Measurements from ENCODE around the gene EDEM3. TPM values are rescaled to one million over a fixed set of nuclear protein-coding genes. Genes with fewer than 3 reads are reported as not detected.

Gene EDEM3
- total and polyA plus RNA-seq, 2 donors (not counting 1 experiment from before 2014, with no cell fraction given): 4.3 to 20.9 TPM

- Mint-ChIP-seq H3K4me1 (no peaks in the 10 kb centered on the region), H3K27me3 (no peaks in the 10 kb centered on the region), H3K9me3 (ENCODE audit: insufficient read depth) (no peaks in the 10 kb centered on the region), H3K4me3 (no peak overlapping the region), H3K27ac (no peak overlapping the region)
- H3K9me3 ChIP-seq (ENCODE audit: control extremely low read depth in 1 of 3, control insufficient read depth in 2 of 3, insufficient read depth in 1 of 3, low read length in 2 of 3): no peaks in the 10 kb centered on the region
- no CpG with 5 or more reads among the region's 2 CpGs for WGBS (ENCODE audit: insufficient coverage)
- TF ChIP-seq EZH2 (IDR thresholded peaks at IDR 0.05; ENCODE audit: borderline replicate concordance, insufficient read depth, low read depth, low read length, poor library complexity, severe bottlenecking): no peak
- TF ChIP-seq CTCF (IDR thresholded peaks at IDR 0.05): no peak
- no peaks in the 10 kb centered on the region for H4K20me1 ChIP-seq (ENCODE audit: control insufficient read depth, insufficient read depth, low read length, poor library complexity, severe bottlenecking)
- H2AFZ ChIP-seq (ENCODE audit: insufficient read depth, low read depth, low read length, poor library complexity, severe bottlenecking): no peak overlapping the region
- H3K36me3 ChIP-seq (replicated peaks in 1 of 2; ENCODE audit: control extremely low read depth in 1 of 2, control insufficient read depth in 1 of 2, extremely low read depth in 1 of 2, insufficient read depth in 2 of 2, low read length in 1 of 2): peaks cover 23 to 59% of the 10 kb centered on the region in 2 experiments
- intact Hi-C loops (cut with micrococcal nuclease): no loop called here
- no peaks in the 10 kb centered on the region for H3K79me2 ChIP-seq (ENCODE audit: control insufficient read depth, insufficient read depth, low read length)
- no peak overlapping the region for H3K4me3 ChIP-seq (ENCODE audit: control extremely low read depth in 1 of 5, extremely low read depth in 1 of 5, insufficient read depth in 1 of 5, low read depth in 2 of 5, low read length in 4 of 5)
- no peaks in the 10 kb centered on the region for H3K27me3 ChIP-seq (replicated peaks in 1 of 4; ENCODE audit: control extremely low read depth in 1 of 4, control insufficient read depth in 3 of 4, insufficient read depth in 4 of 4, low read length in 3 of 4)
- DNase-seq: no peak
- POLR2A ChIA-PET: no interaction called here
- no peak overlapping the region for H3K9ac ChIP-seq (ENCODE audit: low read length)
- H3K4me1 ChIP-seq (ENCODE audit: control insufficient read depth in 2 of 2, insufficient read depth in 2 of 2, low read length in 2 of 2): no peaks in the 10 kb centered on the region
- ATAC-seq (ENCODE audit: low read depth): no peak
- H3K27ac ChIP-seq (ENCODE audit: low read length in 2 of 2): no peak overlapping the region
- H3K4me2 ChIP-seq (replicated peaks; ENCODE audit: low read depth, low read length, poor library complexity, severe bottlenecking): no peak overlapping the region
- CTCF ChIA-PET: no interaction called here
Measured at GRCh38 chr1:184716158-184716557, 38.5 kb downstream of the EDEM3 start.

- ATAC-seq (ENCODE audit: low read depth) (no peak), DNase-seq (no peak)
- Histone ChIP-seq H3K36me3 (replicated peaks in 1 of 2; ENCODE audit: control extremely low read depth in 1 of 2, control insufficient read depth in 1 of 2, extremely low read depth in 1 of 2, insufficient read depth in 2 of 2, low read length in 1 of 2) (peaks cover 7 to 65% of the 10 kb centered on the region in 2 experiments), H2AFZ (ENCODE audit: insufficient read depth, low read depth, low read length, poor library complexity, severe bottlenecking) (no peak overlapping the region), H3K4me2 (replicated peaks; ENCODE audit: low read depth, low read length, poor library complexity, severe bottlenecking) (no peak overlapping the region), H3K27me3 (replicated peaks in 1 of 4; ENCODE audit: control extremely low read depth in 1 of 4, control insufficient read depth in 3 of 4, insufficient read depth in 4 of 4, low read length in 3 of 4) (no peaks in the 10 kb centered on the region), H3K79me2 (ENCODE audit: control insufficient read depth, insufficient read depth, low read length) (no peaks in the 10 kb centered on the region), H3K4me3 (ENCODE audit: control extremely low read depth in 1 of 5, extremely low read depth in 1 of 5, insufficient read depth in 1 of 5, low read depth in 2 of 5, low read length in 4 of 5) (no peak overlapping the region), H3K9ac (ENCODE audit: low read length) (no peak overlapping the region), H4K20me1 (ENCODE audit: control insufficient read depth, insufficient read depth, low read length, poor library complexity, severe bottlenecking) (no peaks in the 10 kb centered on the region), H3K27ac (ENCODE audit: low read length in 2 of 2) (no peak overlapping the region), H3K4me1 (ENCODE audit: control insufficient read depth in 2 of 2, insufficient read depth in 2 of 2, low read length in 2 of 2) (no peaks in the 10 kb centered on the region), H3K9me3 (ENCODE audit: control extremely low read depth in 1 of 3, control insufficient read depth in 2 of 3, insufficient read depth in 1 of 3, low read length in 2 of 3) (no peaks in the 10 kb centered on the region)
- ChIA-PET CTCF (no interaction called here), POLR2A (no interaction called here)
- intact Hi-C loops (cut with micrococcal nuclease): no loop called here
- H3K4me3 Mint-ChIP-seq: no peak overlapping the region
- no peaks in the 10 kb centered on the region for H3K27me3 Mint-ChIP-seq
- H3K27ac Mint-ChIP-seq: no peak overlapping the region
- no peak for TF ChIP-seq EZH2 (IDR thresholded peaks at IDR 0.05; ENCODE audit: borderline replicate concordance, insufficient read depth, low read depth, low read length, poor library complexity, severe bottlenecking)
- no peak for TF ChIP-seq CTCF (IDR thresholded peaks at IDR 0.05)
- peaks cover 3% of the 10 kb centered on the region for H3K4me1 Mint-ChIP-seq
- H3K9me3 Mint-ChIP-seq (ENCODE audit: insufficient read depth): no peaks in the 10 kb centered on the region
Measured at GRCh38 chr1:184709418-184709817, 45.2 kb downstream of the EDEM3 start.
